GM18505 (cell line): ENCODE data around the gene CPT1C.

Experiments used
- ATAC-seq: cut with Tn5 transposase; IDR thresholded peaks from one replicate; pipeline ENCODE4 v1.9.1; 2021; ENCODE audit not compliant: unreplicated experiment
- POLR2A ChIP-seq: IDR thresholded peaks from 4 replicates; pipeline ENCODE4 v1.6.1; 2011; ENCODE audit warnings: borderline replicate concordance; ENCODE audit not compliant: insufficient read depth, insufficient read length; ENCODE audit errors: extremely low read depth

CPT1C gene

GRCh38 chr19:49681830-49682229 lies 9.1 kb upstream of the CPT1C start:
- TF ChIP-seq POLR2A, result no peak
- no peak for ATAC-seq

- no peak for ATAC-seq
- TF ChIP-seq POLR2A, result no peak
These were observed 8.6 kb upstream of the CPT1C start for GRCh38 chr19:49682274-49682673.

GRCh38 chr19:49683814-49684250 lies 7.1 kb upstream of the CPT1C start:
- no peak for ATAC-seq
- no peak for TF ChIP-seq POLR2A

- peak; percentile 4 for TF ChIP-seq POLR2A
- ATAC-seq, result no peak
These were observed 6.5 kb upstream of the CPT1C start for GRCh38 chr19:49684251-49684982.

- TF ChIP-seq POLR2A, result peak; percentile 28
- no peak for ATAC-seq
These were observed 5.8 kb upstream of the CPT1C start for GRCh38 chr19:49684983-49685553.

GRCh38 chr19:49685845-49686332 lies 5.0 kb upstream of the CPT1C start:
- TF ChIP-seq POLR2A, result peak; percentile 40
- no peak for ATAC-seq

- no peak for ATAC-seq
- no peak for TF ChIP-seq POLR2A
These were observed 4.3 kb upstream of the CPT1C start for GRCh38 chr19:49686503-49687088.

- no peak for ATAC-seq
- no peak for TF ChIP-seq POLR2A
These were observed 3.8 kb upstream of the CPT1C start for GRCh38 chr19:49687150-49687549.

GRCh38 chr19:49687566-49688316 lies 3.2 kb upstream of the CPT1C start:
- TF ChIP-seq POLR2A, result peak; percentile 10
- ATAC-seq, result no peak

GRCh38 chr19:49688531-49689132 lies 2.3 kb upstream of the CPT1C start:
- no peak for ATAC-seq
- no peak for TF ChIP-seq POLR2A

GRCh38 chr19:49689133-49690078 lies 1.5 kb upstream of the CPT1C start, which contains the start of gene ADM5:
ADM5 (plus strand) TSS chr19:49689594; CDS start chr19:49689838, 244 bp downstream.
- TF ChIP-seq POLR2A, result no peak
- no peak for ATAC-seq
